AG08396 (cell line): ENCODE data around the gene ADAP2.
"Not testable (repeated sequence)": the region's sequence is repeated elsewhere in the genome, so short reads cannot be mapped to it uniquely, and the experiment has no call there.

ENCODE experiments used
- DNase-seq: peaks from one replicate; pipeline ENCODE4 v3.0.0; 2012; ENCODE audit warnings: low spot score, mixed read lengths

ADAP2 gene

GRCh38 chr17:30929861-30930260 is 8.1 kb downstream of the ADAP2 start:
- DNase-seq: not testable (repeated sequence)

DNA sequence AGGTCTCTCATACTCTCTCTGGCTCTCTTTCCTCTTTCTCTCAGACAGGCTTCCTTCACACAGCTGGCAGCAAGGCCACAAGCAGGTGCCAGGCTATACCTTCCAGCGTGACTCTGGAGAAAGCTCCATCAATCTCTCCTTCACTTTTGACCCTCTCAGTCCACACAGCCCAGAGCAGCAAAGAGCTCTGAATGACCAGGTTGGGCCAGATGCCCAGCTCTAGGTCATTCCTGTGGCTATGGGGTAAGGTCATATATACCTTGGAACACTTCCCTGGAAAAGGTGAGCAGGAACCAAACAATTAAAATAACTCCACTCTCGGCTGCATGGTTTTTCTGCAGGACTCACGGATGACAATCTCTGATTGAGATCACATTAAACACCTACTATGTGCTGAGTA is 8.8 kb downstream of the ADAP2 start:
- DNase-seq: no peak

GRCh38 chr17:30931582-30931981 is 9.8 kb downstream of the ADAP2 start:
- DNase-seq: not testable (repeated sequence)

- no peak for DNase-seq
Measured at GRCh38 chr17:30933966-30934365, 12.2 kb downstream of the ADAP2 start.

GRCh38 chr17:30939051-30939689 is 17.4 kb downstream of the ADAP2 start:
- DNase-seq: no peak

- no peak for DNase-seq
Measured at GRCh38 chr17:30942308-30943079, 20.7 kb downstream of the ADAP2 start.

DNA sequence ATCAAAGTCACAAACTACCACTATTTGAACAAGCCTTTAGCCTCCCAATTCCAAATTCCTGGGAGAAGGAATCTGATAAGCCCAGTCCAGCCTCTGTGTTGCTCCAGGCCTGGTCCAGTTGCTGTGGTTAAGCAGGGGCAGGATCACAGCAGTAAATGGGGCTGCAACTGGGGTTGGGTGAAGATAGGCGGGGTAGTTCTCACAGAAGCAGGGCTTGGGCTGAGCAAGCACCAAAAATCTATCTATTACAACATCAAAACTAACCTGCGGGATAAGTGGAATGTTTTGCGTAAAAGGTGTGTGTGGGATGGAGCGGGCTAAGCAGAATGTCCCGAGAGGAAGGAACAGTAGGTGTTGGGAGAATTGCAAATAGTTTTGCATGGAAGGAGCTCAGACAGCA is 26.1 kb downstream of the ADAP2 start:
- DNase-seq: no peak

DNA sequence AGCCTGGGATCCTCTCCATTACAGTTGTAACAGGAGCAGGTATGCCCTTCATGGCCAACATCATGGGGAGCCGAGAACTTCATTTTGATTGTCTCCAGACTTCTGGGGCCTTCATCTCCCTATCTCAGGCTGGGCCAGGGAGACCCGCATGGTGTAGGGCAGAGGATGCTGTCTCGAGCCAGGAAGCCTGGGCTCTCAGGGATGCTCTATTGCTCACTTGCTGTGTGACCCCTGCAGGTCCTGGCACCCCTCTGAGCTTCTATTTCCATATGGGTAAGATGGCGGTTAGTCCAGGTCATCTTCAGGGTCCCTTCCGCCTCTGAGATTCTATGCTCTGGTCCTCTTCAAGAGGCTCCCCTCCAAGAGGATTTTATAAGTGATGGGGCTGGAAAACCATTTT is 28.4 kb downstream of the ADAP2 start:
- DNase-seq: no peak

- peak; percentile 75 for DNase-seq
Measured at GRCh38 chr17:30950669-30951399, 29.1 kb downstream of the ADAP2 start.

- DNase-seq: no peak
Measured at GRCh38 chr17:30952638-30953393, 31.1 kb downstream of the ADAP2 start.

DNA sequence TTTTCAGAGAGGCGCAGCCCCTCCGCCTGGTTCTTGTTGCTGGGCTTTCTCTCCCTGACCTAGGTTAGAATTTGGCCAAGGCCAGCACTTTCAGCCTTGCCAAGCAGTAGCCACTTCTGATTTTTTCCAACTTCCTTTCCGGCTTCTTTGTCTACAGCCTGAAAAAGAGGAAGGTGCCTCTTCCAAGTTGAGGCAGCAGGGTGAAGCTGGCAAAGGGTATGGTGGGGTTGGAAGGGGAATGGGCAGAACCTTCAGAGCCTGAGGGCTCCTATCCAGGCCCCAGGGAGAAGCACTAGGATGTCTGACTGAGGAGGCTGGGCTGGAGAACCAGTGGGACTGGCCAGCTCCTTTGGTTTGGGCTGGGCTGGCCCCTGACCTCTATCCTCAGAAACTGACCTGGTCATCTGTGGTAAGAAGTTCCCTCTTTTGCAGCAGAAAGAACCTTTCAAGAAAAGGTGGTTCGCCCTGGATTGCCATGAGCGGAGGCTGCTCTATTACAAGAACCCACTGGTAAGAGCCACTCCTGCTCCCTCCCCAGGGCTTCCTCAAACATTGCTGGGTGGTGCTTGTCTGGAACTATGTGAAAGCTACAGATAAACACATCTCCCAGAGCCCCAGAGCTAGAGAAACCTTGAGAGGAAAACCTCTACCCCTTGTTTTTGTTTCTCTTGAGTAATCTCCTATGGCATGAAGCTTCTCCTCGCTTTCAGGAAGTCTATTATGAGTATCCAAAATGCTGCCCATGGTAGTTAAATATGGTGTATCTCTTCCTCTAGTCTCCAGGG is 32.5 kb downstream of the ADAP2 start:
- no peak for DNase-seq

- peak; percentile 21 for DNase-seq
Measured at GRCh38 chr17:30956764-30957374, 35.1 kb downstream of the ADAP2 start.

- DNase-seq: no peak
Measured at GRCh38 chr17:30957741-30958140, 36.0 kb downstream of the ADAP2 start.

- DNase-seq: no peak
Measured at GRCh38 chr17:30958187-30958586, 36.4 kb downstream of the ADAP2 start.

GRCh38 chr17:30961209-30962188 is 39.8 kb downstream of the ADAP2 start:
- no peak for DNase-seq

DNA sequence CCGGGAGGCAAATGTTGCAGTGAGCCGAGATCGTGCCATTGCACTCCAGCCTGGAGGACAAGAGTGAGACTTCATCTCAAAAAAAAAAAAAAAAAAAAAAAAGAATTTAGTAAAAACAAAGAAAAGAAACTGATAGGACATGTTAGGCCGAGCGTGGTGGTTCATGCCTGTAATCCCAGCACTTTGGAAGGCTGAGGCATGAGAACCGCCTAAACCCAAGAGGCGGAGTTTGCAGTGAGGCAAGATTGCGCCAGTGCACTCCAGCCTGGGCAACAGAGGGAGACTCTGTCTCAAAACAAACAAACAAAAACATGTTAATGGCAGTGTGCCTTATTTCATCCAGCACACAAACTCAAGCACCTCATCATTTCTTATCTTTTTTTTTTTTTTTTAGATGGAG is 42.6 kb downstream of the ADAP2 start:
- DNase-seq: not testable (repeated sequence)

DNA sequence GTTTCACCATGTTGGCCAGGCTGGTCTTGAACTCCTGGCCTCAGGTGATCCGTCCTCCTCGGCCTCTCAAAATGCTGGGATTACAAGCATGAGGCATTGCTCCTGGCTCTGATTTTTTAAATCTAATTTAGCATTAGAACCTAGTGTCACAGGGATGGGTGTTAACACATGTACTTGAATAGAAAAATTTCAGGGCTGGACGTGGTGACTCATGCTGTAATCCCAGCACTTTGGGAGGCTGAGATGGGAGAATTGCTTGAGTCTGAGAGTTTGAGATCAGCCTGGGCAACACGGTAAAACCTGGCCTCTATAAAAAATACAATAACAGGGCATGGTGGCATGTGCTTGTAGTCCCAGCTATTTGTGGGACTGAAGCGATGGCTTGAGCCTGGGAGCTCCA is 43.1 kb downstream of the ADAP2 start:
- no peak for DNase-seq

- DNase-seq: no peak
Measured at GRCh38 chr17:30965686-30966085, 43.9 kb downstream of the ADAP2 start.

GRCh38 chr17:30967911-30968310 is 46.2 kb downstream of the ADAP2 start:
- DNase-seq: not testable (repeated sequence)
